ENCODE data around the gene DCANP1.

- TF ChIP-seq CTCF (IDR thresholded peaks at IDR 0.05; ENCODE audit: low read depth, low read length) (no peak), POLR2A (IDR thresholded peaks at IDR 0.05; ENCODE audit: extremely low read depth, insufficient read length) (no peak), MAX (IDR thresholded peaks at IDR 0.05; ENCODE audit: low read depth, low read length) (no peak)
Observed at GRCh38 chr5:135484674-135485086, 37.5 kb upstream of the DCANP1 start.

All from NB4 (cell line).